ENCODE measurements around the gene CRIP2.

- TF ChIP-seq CTCF (IDR thresholded peaks at IDR 0.05) (no peak), POLR2AphosphoS5 (IDR thresholded peaks at IDR 0.05) (no peak)
These were observed 24.8 kb downstream of the CRIP2 start for GRCh38 chr14:105499256-105500035.
